OCI-LY3 (cell line): ENCODE results near the gene PRPF4.

Experiments
- H2AFZ ChIP-seq: fragments of 200-600, 300-600 bp; shearing (Covaris generic); 2 replicates; pipeline ENCODE4 v1.6.0; 2014; ENCODE audit warnings: antibody characterized with exemption, low read depth, low read length
- H3K27ac ChIP-seq: fragments of 200-600, 300-600 bp; sonication (generic); 2 replicates; pipeline ENCODE4 v1.5.1; 2014; ENCODE audit warnings: mild to moderate bottlenecking, low read length, moderate library complexity, mixed read lengths
- H3K27me3 ChIP-seq: fragments of 200-600, 300-600 bp; sonication (generic); 2 replicates; pipeline ENCODE4 v1.6.1; 2014; ENCODE audit warnings: low read depth, low read length, mixed read lengths
- H3K36me3 ChIP-seq: fragments of 200-600, 300-600 bp; sonication (generic); replicated peaks from 2 replicates; pipeline ENCODE3; 2014; ENCODE audit warnings: low read depth, low read length, mixed read lengths
- H3K4me1 ChIP-seq: fragments of 300-600, 200-600 bp; sonication (generic); 2 replicates; pipeline ENCODE4 v1.6.1; 2014; ENCODE audit warnings: low read length, mixed read lengths
- H3K4me2 ChIP-seq: fragments of 200-600, 300-600 bp; sonication (generic); 2 replicates; pipeline ENCODE4 v1.6.1; 2014; ENCODE audit warnings: low read length, mixed read lengths
- H3K4me3 ChIP-seq: fragments of 300-600, 200-600 bp; sonication (generic); 2 replicates; pipeline ENCODE4 v1.5.1; 2014; ENCODE audit warnings: antibody characterized with exemption, mild to moderate bottlenecking, low read length, moderate library complexity
- H3K79me2 ChIP-seq: fragments of 300-600, 200-600 bp; shearing (Covaris generic); 2 replicates; pipeline ENCODE4 v1.6.1; 2014; ENCODE audit warnings: mild to moderate bottlenecking, low read length, mixed read lengths
- H3K9ac ChIP-seq: fragments of 300-600, 200-600 bp; shearing (Covaris generic); 2 replicates; pipeline ENCODE4 v1.6.0; 2014; ENCODE audit warnings: mild to moderate bottlenecking, low read length, moderate library complexity
- H3K9me3 ChIP-seq: fragments of 200-600, 300-600 bp; shearing (Covaris generic); 2 replicates; pipeline ENCODE4 v1.6.1; 2014; ENCODE audit warnings: low read length, mixed read lengths; ENCODE audit not compliant: insufficient read depth
- H4K20me1 ChIP-seq: fragments of 200-600, 300-600 bp; sonication (generic); 2 replicates; pipeline ENCODE4 v1.6.1; 2016; ENCODE audit warnings: low read length, mixed read lengths; ENCODE audit not compliant: insufficient read depth
- EZH2phosphoT487 ChIP-seq: fragments of 200-600 bp; shearing (Covaris generic); IDR thresholded peaks from 2 replicates; pipeline ENCODE4 v1.6.1; 2018; ENCODE audit warnings: antibody characterized with exemption, mixed run types, low read depth
- TF ChIP-seq, protein P1 (sequence below): fragments of 200-600, 300-600 bp; sonication (generic); IDR thresholded peaks from 2 replicates; pipeline ENCODE4 v1.5.1; 2014; ENCODE audit warnings: antibody characterized with exemption, low read length, low read depth

PRPF4 gene

DNA sequence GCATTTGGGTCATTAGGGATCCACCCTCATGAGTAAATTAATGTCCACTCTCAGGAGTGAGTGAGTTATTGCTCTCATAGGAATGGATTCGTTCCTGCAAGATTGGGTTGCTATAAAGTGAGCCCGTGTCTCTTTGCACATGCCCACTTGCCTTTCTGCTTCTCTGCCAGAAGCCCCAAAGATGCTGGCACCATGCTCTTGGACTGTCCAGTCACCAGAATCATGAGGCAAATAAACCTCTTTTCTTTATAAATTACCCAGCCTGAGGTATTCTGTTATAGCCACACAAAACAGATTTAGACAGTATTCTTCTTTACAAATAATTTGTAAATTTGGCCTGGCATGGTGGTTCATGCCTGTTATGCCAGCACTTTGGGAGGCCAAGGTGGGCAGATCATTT, 24.7 kb upstream of the PRPF4 start:
- Histone ChIP-seq H3K79me2 (no peaks in the 10 kb centered on the region), H3K27ac (no peak overlapping the region), H3K4me1 (peaks cover 9% of the 10 kb centered on the region), H4K20me1 (no peaks in the 10 kb centered on the region; the same call in 1 of the 2 replicates), H3K36me3 (peaks cover 7% of the 10 kb centered on the region), H3K4me3 (no peak overlapping the region), H3K27me3 (no peaks in the 10 kb centered on the region), H3K9me3 (no peaks in the 10 kb centered on the region), H3K4me2 (no peak overlapping the region), H2AFZ (no peak overlapping the region), H3K9ac (no peak overlapping the region)
- TF ChIP-seq EZH2phosphoT487, result no peak
- TF ChIP-seq, protein P1, sequence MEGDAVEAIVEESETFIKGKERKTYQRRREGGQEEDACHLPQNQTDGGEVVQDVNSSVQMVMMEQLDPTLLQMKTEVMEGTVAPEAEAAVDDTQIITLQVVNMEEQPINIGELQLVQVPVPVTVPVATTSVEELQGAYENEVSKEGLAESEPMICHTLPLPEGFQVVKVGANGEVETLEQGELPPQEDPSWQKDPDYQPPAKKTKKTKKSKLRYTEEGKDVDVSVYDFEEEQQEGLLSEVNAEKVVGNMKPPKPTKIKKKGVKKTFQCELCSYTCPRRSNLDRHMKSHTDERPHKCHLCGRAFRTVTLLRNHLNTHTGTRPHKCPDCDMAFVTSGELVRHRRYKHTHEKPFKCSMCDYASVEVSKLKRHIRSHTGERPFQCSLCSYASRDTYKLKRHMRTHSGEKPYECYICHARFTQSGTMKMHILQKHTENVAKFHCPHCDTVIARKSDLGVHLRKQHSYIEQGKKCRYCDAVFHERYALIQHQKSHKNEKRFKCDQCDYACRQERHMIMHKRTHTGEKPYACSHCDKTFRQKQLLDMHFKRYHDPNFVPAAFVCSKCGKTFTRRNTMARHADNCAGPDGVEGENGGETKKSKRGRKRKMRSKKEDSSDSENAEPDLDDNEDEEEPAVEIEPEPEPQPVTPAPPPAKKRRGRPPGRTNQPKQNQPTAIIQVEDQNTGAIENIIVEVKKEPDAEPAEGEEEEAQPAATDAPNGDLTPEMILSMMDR, result no peak

GRCh38 chr9:113254991-113255390, 20.5 kb upstream of the PRPF4 start:
- H4K20me1 ChIP-seq, result no peaks in the 10 kb centered on the region
- no peaks in the 10 kb centered on the region for H3K79me2 ChIP-seq
- no peak overlapping the region for H3K4me2 ChIP-seq
- H3K4me1 ChIP-seq, result no peaks in the 10 kb centered on the region
- TF ChIP-seq, protein P1, result no peak
- TF ChIP-seq EZH2phosphoT487, result no peak
- no peak overlapping the region for H3K9ac ChIP-seq
- H3K27me3 ChIP-seq, result no peaks in the 10 kb centered on the region
- no peak overlapping the region for H2AFZ ChIP-seq
- no peak overlapping the region for H3K4me3 ChIP-seq
- no peaks in the 10 kb centered on the region for H3K9me3 ChIP-seq
- H3K36me3 ChIP-seq, result peaks cover 21% of the 10 kb centered on the region
- no peak overlapping the region for H3K27ac ChIP-seq

DNA sequence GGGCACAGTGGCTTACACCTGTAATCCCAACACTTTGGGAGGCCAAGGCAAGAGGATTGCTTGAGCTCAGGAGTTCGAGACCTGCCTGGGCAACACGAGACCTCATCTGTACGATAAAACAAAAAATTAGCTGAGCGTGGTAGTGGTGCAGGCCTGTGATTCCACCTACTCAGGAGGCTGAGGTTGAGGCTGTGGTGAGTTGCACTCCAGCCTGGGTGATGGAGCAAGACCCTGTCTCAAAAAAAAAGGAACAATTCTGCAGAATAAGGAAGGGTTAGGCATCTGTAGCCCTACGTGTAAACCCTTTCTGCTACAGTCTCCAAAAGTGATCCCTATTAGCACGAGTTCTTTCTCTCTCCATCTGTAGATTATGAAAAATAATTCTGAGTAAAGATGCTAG, 20.0 kb upstream of the PRPF4 start:
- no peak for TF ChIP-seq EZH2phosphoT487
- TF ChIP-seq, protein P1, result no peak
- H3K36me3 ChIP-seq, result peaks cover 22% of the 10 kb centered on the region
- H3K9me3 ChIP-seq, result no peaks in the 10 kb centered on the region
- H4K20me1 ChIP-seq, result no peaks in the 10 kb centered on the region
- H3K4me1 ChIP-seq, result no peaks in the 10 kb centered on the region
- H3K27ac ChIP-seq, result no peak overlapping the region
- no peak overlapping the region for H2AFZ ChIP-seq
- H3K27me3 ChIP-seq, result no peaks in the 10 kb centered on the region
- H3K4me3 ChIP-seq, result no peak overlapping the region
- no peak overlapping the region for H3K9ac ChIP-seq
- H3K79me2 ChIP-seq, result no peaks in the 10 kb centered on the region
- no peak overlapping the region for H3K4me2 ChIP-seq

DNA sequence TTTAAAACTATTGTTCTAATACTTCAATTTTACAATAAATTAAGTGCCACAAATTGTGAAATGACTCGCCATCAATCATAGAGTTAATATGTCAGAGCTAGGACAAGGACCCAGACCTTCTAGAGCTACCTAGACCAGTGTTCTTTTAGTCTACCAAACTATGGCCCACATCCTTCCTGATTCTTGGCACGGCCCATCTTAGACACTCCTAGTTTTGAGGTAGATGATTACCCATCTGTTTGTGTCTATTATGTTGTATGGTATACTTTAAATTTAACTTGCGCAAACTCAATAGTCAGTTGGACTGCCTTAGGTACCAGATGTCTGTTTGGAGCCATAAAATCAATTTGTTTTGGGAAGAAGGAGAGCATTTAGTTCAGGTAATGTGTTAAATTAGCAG, 17.6 kb upstream of the PRPF4 start:
- H3K9me3 ChIP-seq, result no peaks in the 10 kb centered on the region
- H2AFZ ChIP-seq, result no peak overlapping the region
- H4K20me1 ChIP-seq, result no peaks in the 10 kb centered on the region
- peaks cover 30% of the 10 kb centered on the region for H3K36me3 ChIP-seq
- H3K4me1 ChIP-seq, result no peaks in the 10 kb centered on the region
- H3K9ac ChIP-seq, result no peak overlapping the region
- no peak for TF ChIP-seq EZH2phosphoT487
- TF ChIP-seq, protein P1, result no peak
- no peaks in the 10 kb centered on the region for H3K27me3 ChIP-seq
- H3K79me2 ChIP-seq, result no peaks in the 10 kb centered on the region
- H3K27ac ChIP-seq, result no peak overlapping the region
- no peak overlapping the region for H3K4me2 ChIP-seq
- H3K4me3 ChIP-seq, result no peak overlapping the region
